Coronary artery (tissue), 2 donors: ENCODE results near the gene KIF19.

Experiments used
- DNase-seq: peaks from one replicate; pipeline ENCODE4 v3.0.0-alpha.2; 2017; ENCODE audit warnings: low spot score
- H3K27ac ChIP-seq, 2 donors: fragments of 200-600 bp; sonication (generic); one replicate each; pipeline ENCODE4 v1.5.1; 2016 to 2019
- H3K4me3 ChIP-seq: fragments of 200-600 bp; sonication (generic); 2 replicates; pipeline ENCODE4 v1.5.1; 2016; ENCODE audit warnings: mild to moderate bottlenecking, moderate library complexity
- CTCF ChIP-seq: fragments of 200-600 bp; sonication (generic); IDR thresholded peaks from one replicate; pipeline ENCODE4 v1.5.1; 2019; ENCODE audit warnings: antibody characterized with exemption

The KIF19 gene

GRCh38 chr17:74359916-74360315 is 33.9 kb downstream of the KIF19 start:
- no peak overlapping the region for H3K27ac ChIP-seq
- no peak for TF ChIP-seq CTCF

GRCh38 chr17:74360899-74361229 is 34.8 kb downstream of the KIF19 start:
- Histone ChIP-seq H3K4me3 (no peak overlapping the region), H3K27ac (no peak overlapping the region)
- DNase-seq = no peak
- no peak for TF ChIP-seq CTCF

More at GRCh38 chr17:74359916-74360315, 33.9 kb downstream of the KIF19 start:
- no peak overlapping the region for H3K4me3 ChIP-seq
- DNase-seq = no peak

GRCh38 chr17:74361230-74362068 is 35.4 kb downstream of the KIF19 start, which contains the start of gene BTBD17:
BTBD17 (minus strand) TSS chr17:74361868; CDS start chr17:74361819, 49 bp downstream.
- no peak within 1 kb of the TSS for H3K27ac ChIP-seq
- no peak for TF ChIP-seq CTCF
- no peak for DNase-seq
- no peak within 1 kb of the TSS for H3K4me3 ChIP-seq

GRCh38 chr17:74362069-74362405 is 36.0 kb downstream of the KIF19 start:
- no peak for DNase-seq
- no peak for TF ChIP-seq CTCF
- no peak overlapping the region for H3K27ac ChIP-seq
- H3K4me3 ChIP-seq = no peak overlapping the region

GRCh38 chr17:74362810-74363498 is 36.9 kb downstream of the KIF19 start:
- no peak for DNase-seq
- H3K27ac ChIP-seq = no peak overlapping the region
- TF ChIP-seq CTCF = no peak
- H3K4me3 ChIP-seq = no peak overlapping the region

- H3K27ac ChIP-seq = no peak within 1 kb of the TSS
- no peak within 1 kb of the TSS for H3K4me3 ChIP-seq
- TF ChIP-seq CTCF = no peak
- no peak for DNase-seq
These were observed 41.2 kb downstream of the KIF19 start, which contains the start of gene GPR142 for GRCh38 chr17:74367206-74367605. GPR142 (plus strand) TSS chr17:74367506; CDS start chr17:74369541, 2,035 bp downstream.
